GM18519 (cell line): ENCODE measurements around the gene TUBG1.
"Not testable (repeated sequence)": the region's sequence is repeated elsewhere in the genome, so short reads cannot be mapped to it uniquely, and the experiment has no call there.

Experiments used
- ATAC-seq: cut with Tn5 transposase; IDR thresholded peaks from one replicate; pipeline ENCODE4 v1.9.1; 2021; ENCODE audit warnings: mild to moderate bottlenecking, moderate library complexity; ENCODE audit not compliant: unreplicated experiment, low FRiP score

TUBG1 gene

GRCh38 chr17:42578282-42578869 is 31.1 kb upstream of the TUBG1 start:
- ATAC-seq, result no peak

GRCh38 chr17:42579794-42580551 is 29.5 kb upstream of the TUBG1 start:
- no peak for ATAC-seq

GRCh38 chr17:42581744-42582270 is 27.7 kb upstream of the TUBG1 start:
- ATAC-seq, result no peak

GRCh38 chr17:42584880-42585279 is 24.6 kb upstream of the TUBG1 start:
- ATAC-seq, result no peak

GRCh38 chr17:42585353-42585752 is 24.1 kb upstream of the TUBG1 start:
- ATAC-seq, result no peak

GRCh38 chr17:42586514-42587230 is 22.8 kb upstream of the TUBG1 start:
- no peak for ATAC-seq

- no peak for ATAC-seq
Observed at GRCh38 chr17:42590886-42591285, 18.6 kb upstream of the TUBG1 start.

- no peak for ATAC-seq
Observed at GRCh38 chr17:42591411-42591810, 18.1 kb upstream of the TUBG1 start.

- no peak for ATAC-seq
Observed at GRCh38 chr17:42596386-42596785, 13.1 kb upstream of the TUBG1 start.

- ATAC-seq, result no peak
Observed at GRCh38 chr17:42598905-42599304, 10.6 kb upstream of the TUBG1 start.

GRCh38 chr17:42603318-42603717 is 6.2 kb upstream of the TUBG1 start:
- no peak for ATAC-seq

- ATAC-seq, result no peak
Observed at GRCh38 chr17:42607769-42608168, 1.7 kb upstream of the TUBG1 start.

- no peak for ATAC-seq
Observed at GRCh38 chr17:42608305-42609181, 940 bp upstream of the TUBG1 start.

- not testable (repeated sequence) for ATAC-seq
Observed at GRCh38 chr17:42609814-42610801, 625 bp downstream of the TUBG1 start.

GRCh38 chr17:42612013-42612412 is 2.5 kb downstream of the TUBG1 start:
- no peak for ATAC-seq

- no peak for ATAC-seq
Observed at GRCh38 chr17:42613699-42614295, 4.3 kb downstream of the TUBG1 start.

- ATAC-seq, result no peak
Observed at GRCh38 chr17:42617956-42618431, 8.5 kb downstream of the TUBG1 start.

GRCh38 chr17:42618442-42619150 is 9.1 kb downstream of the TUBG1 start:
- peak; percentile 47 for ATAC-seq
